H9 (cell line): ENCODE data around the gene WDPCP. TPM values are rescaled to one million over a fixed set of nuclear protein-coding genes. Genes with fewer than 3 reads are reported as not detected.
A peak's percentile ranks its signal among the peaks of the same experiment; 100 is the strongest.
"Not testable (repeated sequence)": the region's sequence is repeated elsewhere in the genome, so short reads cannot be mapped to it uniquely, and the experiment has no call there.

ENCODE experiments used
- DNase-seq: peaks from one replicate; pipeline ENCODE4 v3.0.0-alpha.2; 2017
- H2AFZ ChIP-seq: one replicate; pipeline ENCODE4 v1.6.1; 2013; ENCODE audit warnings: mild to moderate bottlenecking, low read length, control low read depth, moderate library complexity
- H2AK5ac ChIP-seq: 2 replicates; pipeline ENCODE4 v1.6.1; 2013; ENCODE audit warnings: low read length, control low read depth, mixed read lengths; ENCODE audit not compliant: insufficient read length
- H2BK120ac ChIP-seq: one replicate; pipeline ENCODE4 v1.6.1; 2013; ENCODE audit warnings: low read depth, mild to moderate bottlenecking, low read length, control low read depth, inconsistent platforms; ENCODE audit not compliant: poor library complexity, severe bottlenecking
- H2BK12ac ChIP-seq: 2 replicates; pipeline ENCODE4 v1.6.1; 2013; ENCODE audit warnings: low read length, control low read depth, mixed read lengths, low read depth; ENCODE audit not compliant: insufficient read length
- H2BK15ac ChIP-seq: 2 replicates; pipeline ENCODE4 v1.6.1; 2013; ENCODE audit warnings: low read depth, low read length, control low read depth
- H2BK20ac ChIP-seq: one replicate; pipeline ENCODE4 v1.6.1; 2013; ENCODE audit warnings: low read depth, mild to moderate bottlenecking, low read length, control low read depth, inconsistent platforms; ENCODE audit not compliant: poor library complexity, severe bottlenecking
- H2BK5ac ChIP-seq: 2 replicates; pipeline ENCODE4 v1.6.1; 2013; ENCODE audit warnings: low read length, control low read depth, mixed read lengths; ENCODE audit not compliant: insufficient read length
- H3K14ac ChIP-seq: 2 replicates; pipeline ENCODE4 v1.6.1; 2013; ENCODE audit warnings: low read length, control low read depth; ENCODE audit not compliant: insufficient read depth
- H3K18ac ChIP-seq: 2 replicates; pipeline ENCODE4 v1.6.1; 2013; ENCODE audit warnings: low read depth, mild to moderate bottlenecking, mixed read lengths, low read length, control low read depth; ENCODE audit not compliant: insufficient read length
- H3K23ac ChIP-seq: 2 replicates; pipeline ENCODE4 v1.6.1; 2013; ENCODE audit warnings: low read length, control low read depth, mixed read lengths, low read depth; ENCODE audit not compliant: insufficient read length
- H3K23me2 ChIP-seq: 2 replicates; pipeline ENCODE4 v1.6.1; 2013; ENCODE audit warnings: low read depth, mild to moderate bottlenecking, mixed read lengths, low read length, control low read depth; ENCODE audit not compliant: insufficient read length, poor library complexity, severe bottlenecking
- H3K27ac ChIP-seq: 2 replicates; pipeline ENCODE4 v1.5.1; 2013; ENCODE audit warnings: low read length, control low read depth, mixed read lengths, low read depth; ENCODE audit not compliant: insufficient read length
- H3K27me3 ChIP-seq: 2 replicates; pipeline ENCODE4 v1.6.1; 2013; ENCODE audit warnings: low read length, control low read depth, inconsistent platforms; ENCODE audit not compliant: insufficient read depth
- H3K4ac ChIP-seq: 2 replicates; pipeline ENCODE4 v1.6.1; 2013; ENCODE audit warnings: low read depth, mild to moderate bottlenecking, control low read depth, inconsistent platforms, low read length, moderate library complexity
- H3K4me1 ChIP-seq: 2 replicates; pipeline ENCODE4 v1.6.1; 2013; ENCODE audit warnings: low read length, control low read depth, inconsistent platforms; ENCODE audit not compliant: insufficient read depth
- H3K4me2 ChIP-seq: 2 replicates; pipeline ENCODE4 v1.6.1; 2013; ENCODE audit warnings: low read length, control low read depth, mixed read lengths; ENCODE audit not compliant: insufficient read length, insufficient read depth
- H3K56ac ChIP-seq: 2 replicates; pipeline ENCODE4 v1.6.1; 2013; ENCODE audit warnings: low read depth, mild to moderate bottlenecking, mixed read lengths, low read length, control low read depth; ENCODE audit not compliant: insufficient read length
- H3K79me1 ChIP-seq: 2 replicates; pipeline ENCODE4 v1.6.1; 2013; ENCODE audit warnings: low read depth, mild to moderate bottlenecking, moderate library complexity, low read length, control low read depth, inconsistent platforms; ENCODE audit not compliant: insufficient read depth, poor library complexity, severe bottlenecking
- H3K79me2 ChIP-seq: 2 replicates; pipeline ENCODE4 v1.6.1; 2013; ENCODE audit warnings: low read length, control low read depth, inconsistent platforms; ENCODE audit not compliant: insufficient read depth
- H3K9ac ChIP-seq: 2 replicates; pipeline ENCODE4 v1.6.1; 2013; ENCODE audit warnings: low read length, control low read depth, mixed read lengths; ENCODE audit not compliant: insufficient read length; ENCODE audit errors: extremely low read depth
- H3K9me3 ChIP-seq: one replicate; pipeline ENCODE4 v1.6.1; 2013; ENCODE audit warnings: low read depth, low read length, inconsistent platforms; ENCODE audit not compliant: control insufficient read depth
- H3T11ph ChIP-seq: one replicate; pipeline ENCODE4 v1.6.1; 2013; ENCODE audit warnings: mild to moderate bottlenecking, low read length, control low read depth, inconsistent platforms
- H4K20me1 ChIP-seq: one replicate; pipeline ENCODE4 v1.6.1; 2013; ENCODE audit not compliant: control insufficient read depth, insufficient read length, insufficient read depth
- H4K5ac ChIP-seq: 2 replicates; pipeline ENCODE4 v1.6.1; 2013; ENCODE audit warnings: low read depth, mild to moderate bottlenecking, mixed read lengths, low read length, control low read depth; ENCODE audit not compliant: insufficient read length
- H4K8ac ChIP-seq: replicated peaks from 2 replicates; pipeline ENCODE4 v1.6.1; 2013; ENCODE audit warnings: low read length, control low read depth, mixed read lengths, low read depth; ENCODE audit not compliant: insufficient read length
- H4K91ac ChIP-seq: 2 replicates; pipeline ENCODE4 v1.6.1; 2013; ENCODE audit warnings: low read depth, mild to moderate bottlenecking, moderate library complexity, mixed read lengths, low read length, control low read depth; ENCODE audit not compliant: insufficient read length
- H3K27ac Mint-ChIP-seq, 3 experiments: 2 replicates in 2 of 3; 3 replicates in 1 of 3; pipeline ENCODE4 v1.8.0; 2020 to 2021; ENCODE audit warnings: mixed read lengths in 3 of 3, mild to moderate bottlenecking in 1 of 3, moderate library complexity in 1 of 3
- H3K27me3 Mint-ChIP-seq: 2 replicates; pipeline ENCODE4 v1.8.0; 2021; ENCODE audit warnings: low read depth, mild to moderate bottlenecking, moderate library complexity, mixed read lengths
- H3K36me3 Mint-ChIP-seq, 3 experiments: 2 replicates in 2 of 3; 3 replicates in 1 of 3; pipeline ENCODE4 v1.8.0; 2020 to 2021; ENCODE audit warnings: low read depth in 3 of 3, mixed read lengths in 3 of 3; ENCODE audit not compliant: insufficient read depth in 1 of 3
- H3K4me1 Mint-ChIP-seq, 2 experiments: 2 replicates each; pipeline ENCODE4 v1.8.0; 2020; ENCODE audit warnings: mixed read lengths in 2 of 2
- H3K4me3 Mint-ChIP-seq, 2 experiments: 2 replicates in 1 of 2; 3 replicates in 1 of 2; pipeline ENCODE4 v1.8.0; 2020 to 2021; ENCODE audit warnings: mild to moderate bottlenecking in 2 of 2, mixed read lengths in 2 of 2, moderate library complexity in 1 of 2
- H3K9me3 Mint-ChIP-seq, 2 experiments: 2 replicates in 1 of 2; 3 replicates in 1 of 2; pipeline ENCODE4 v1.8.0; 2020; ENCODE audit warnings: mild to moderate bottlenecking in 2 of 2, mixed read lengths in 2 of 2, moderate library complexity in 1 of 2
- CTCF ChIP-seq: fragments of 200-600 bp; sonication (generic); conservative IDR thresholded peaks from 3 replicates; pipeline ENCODE4 v1.8.0; 2021; ENCODE audit warnings: antibody characterized with exemption, mild to moderate bottlenecking
- WGBS: extraction: QIAGEN DNeasy Blood & Tissue Kit; methylation state at CpG from one replicate; pipeline ENCODE4 v1.1.7; 2013; ENCODE audit warnings: missing lambda C conversion rate, low lambda C conversion rate, mixed read lengths; ENCODE audit not compliant: insufficient read length; ENCODE audit errors: extremely low coverage; 5-methylcytosine and 5-hydroxymethylcytosine counted together
- total RNA-seq: library from RNA; stranded (reverse); gene quantifications from 2 replicates; pipeline ENCODE4 v1.2.1, GENCODE V29; 2021

Gene WDPCP
- total RNA-seq, 1 experiment from 2014 or later, result 22.4 TPM

- H2AK5ac ChIP-seq, H3K27ac ChIP-seq, H3K27me3 ChIP-seq, H3K56ac ChIP-seq, H2AFZ ChIP-seq, H2BK120ac ChIP-seq, H3K79me2 ChIP-seq, H3K9ac ChIP-seq, H3K23ac ChIP-seq, H3K4me1 ChIP-seq, H4K8ac ChIP-seq, H3K9me3 ChIP-seq, H3T11ph ChIP-seq, H3K4ac ChIP-seq, H4K20me1 ChIP-seq, H2BK12ac ChIP-seq, H3K18ac ChIP-seq, H3K14ac ChIP-seq, H4K5ac ChIP-seq, H3K79me1 ChIP-seq, H3K23me2 ChIP-seq, H2BK15ac ChIP-seq, H4K91ac ChIP-seq, H2BK20ac ChIP-seq, H2BK5ac ChIP-seq: not testable (repeated sequence)
- peaks cover 62% of the 10 kb centered on the region for H3K27me3 Mint-ChIP-seq
- peak; percentile 52 for TF ChIP-seq CTCF
- peaks cover 25 to 37% (median 36%) of the 10 kb centered on the region in 3 experiments for H3K36me3 Mint-ChIP-seq
- peaks cover 6 to 20% of the 10 kb centered on the region in 2 experiments for H3K9me3 Mint-ChIP-seq
- H3K4me3 Mint-ChIP-seq, result peak overlapping the region in 1 of 2 experiments; percentile 4; a peak in 2 of 5 replicates
- H3K4me2 ChIP-seq, result peak overlapping the region; percentile 25
- peak overlapping the region in 1 of 3 experiments; percentile 94; a peak in 2 of 7 replicates for H3K27ac Mint-ChIP-seq
- H3K4me1 Mint-ChIP-seq, result peaks cover 51 to 55% of the 10 kb centered on the region in 2 experiments
- no CpG with 5 or more reads among the region's 11 CpGs for WGBS
- peak; percentile 84 for DNase-seq
Observed at GRCh38 chr2:63323662-63324061, 264.6 kb downstream of the WDPCP start.

GRCh38 chr2:63321973-63322372 is 266.3 kb downstream of the WDPCP start:
- not testable (repeated sequence) for H4K20me1 ChIP-seq, H3K56ac ChIP-seq, H3K4me1 ChIP-seq, H3K9me3 Mint-ChIP-seq, H3K9ac ChIP-seq, H3K23me2 ChIP-seq, H2BK5ac ChIP-seq, H2BK15ac ChIP-seq, H3K18ac ChIP-seq, H3K79me1 ChIP-seq, H4K5ac ChIP-seq, H2AFZ ChIP-seq, H3K4me3 Mint-ChIP-seq, H2BK20ac ChIP-seq, H3K79me2 ChIP-seq, H2BK120ac ChIP-seq, H3K27ac ChIP-seq, H3K23ac ChIP-seq, H3K4ac ChIP-seq, H3K27me3 ChIP-seq, H3T11ph ChIP-seq, H3K27ac Mint-ChIP-seq, H2BK12ac ChIP-seq, H4K91ac ChIP-seq, H3K4me2 ChIP-seq, DNase-seq, H3K9me3 ChIP-seq, H2AK5ac ChIP-seq, H3K14ac ChIP-seq, H4K8ac ChIP-seq
- Mint-ChIP-seq H3K27me3 (peaks cover 45% of the 10 kb centered on the region), H3K4me1 (peaks cover 53 to 54% of the 10 kb centered on the region in 2 experiments), H3K36me3 (peaks cover 14 to 34% (median 30%) of the 10 kb centered on the region in 3 experiments)
- WGBS, result no CpG with 5 or more reads among the region's 2 CpGs
